Neutrophil (primary cell): ENCODE measurements around the gene AIG1.
"Not testable (repeated sequence)": the region's sequence is repeated elsewhere in the genome, so short reads cannot be mapped to it uniquely, and the experiment has no call there.

Experiments used
- H3K27ac ChIP-seq: fragments of 200-600 bp; sonication (generic); 2 replicates; pipeline ENCODE4 v1.5.1; 2016; ENCODE audit warnings: mild to moderate bottlenecking, moderate library complexity
- H3K27me3 ChIP-seq: fragments of 200-600 bp; sonication (generic); 2 replicates; pipeline ENCODE4 v1.6.0; 2016; ENCODE audit warnings: mild to moderate bottlenecking
- H3K36me3 ChIP-seq: fragments of 200-600 bp; sonication (generic); 2 replicates; pipeline ENCODE4 v1.5.1; 2017
- H3K4me1 ChIP-seq, 2 experiments: fragments of 200-600 bp in 1 of 2; sonication (generic) in 1 of 2; 1 replicate in 1 of 2; 2 replicates in 1 of 2; pipeline versions ENCODE4 v1.5.1 to v1.6.1; 2013 to 2016; ENCODE audit warnings: low read depth in 1 of 2, low read length in 1 of 2, mild to moderate bottlenecking in 1 of 2, moderate library complexity in 1 of 2; ENCODE audit not compliant: control insufficient read depth in 1 of 2, insufficient read depth in 1 of 2
- H3K4me3 ChIP-seq, 2 experiments: fragments of 200-600 bp in 1 of 2; sonication (generic) in 1 of 2; 1 replicate in 1 of 2; 2 replicates in 1 of 2; pipeline ENCODE4 v1.5.1; 2013 to 2016; ENCODE audit warnings: low read depth in 1 of 2, low read length in 1 of 2, mild to moderate bottlenecking in 1 of 2, moderate library complexity in 1 of 2
- H3K9me3 ChIP-seq: fragments of 200-600 bp; sonication (generic); 2 replicates; pipeline ENCODE4 v1.5.1; 2016
- CTCF ChIP-seq: fragments of 200-600 bp; sonication (generic); IDR thresholded peaks from 2 replicates; pipeline ENCODE4 v1.5.1; 2016; ENCODE audit warnings: antibody characterized with exemption

AIG1 gene

DNA sequence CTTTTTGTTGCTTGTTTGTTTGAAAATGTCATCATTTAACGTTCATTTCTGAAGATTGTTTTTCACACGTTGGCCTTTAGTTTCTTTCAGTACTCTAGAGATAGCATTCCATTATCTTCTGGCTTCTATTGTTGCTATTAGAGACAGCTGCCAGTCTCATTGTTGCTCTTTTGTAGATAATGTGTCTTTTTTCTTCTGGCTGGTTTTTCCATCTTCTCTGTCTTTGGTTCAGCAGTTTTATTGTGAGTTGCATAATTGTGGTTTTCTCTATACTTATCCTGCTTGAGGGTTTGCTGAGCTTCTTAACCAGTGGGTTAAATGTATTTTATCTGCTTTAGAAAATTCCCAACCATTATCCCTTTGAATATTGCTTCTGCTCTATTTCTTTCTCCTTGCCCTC, 23.2 kb upstream of the AIG1 start:
- no peaks in the 10 kb centered on the region for H3K36me3 ChIP-seq
- no peaks in the 10 kb centered on the region for H3K9me3 ChIP-seq
- no peaks in the 10 kb centered on the region for H3K27me3 ChIP-seq
- H3K27ac ChIP-seq: no peak overlapping the region
- no peaks in the 10 kb centered on the region for H3K4me1 ChIP-seq
- H3K4me3 ChIP-seq: no peak overlapping the region
- no peak for TF ChIP-seq CTCF

- Histone ChIP-seq H3K4me3 (no peak overlapping the region), H3K9me3 (no peaks in the 10 kb centered on the region), H3K27ac (no peak overlapping the region), H3K4me1 (no peaks in the 10 kb centered on the region), H3K36me3 (no peaks in the 10 kb centered on the region), H3K27me3 (no peaks in the 10 kb centered on the region)
- TF ChIP-seq CTCF: no peak
Observed at GRCh38 chr6:143038833-143039232, 21.9 kb upstream of the AIG1 start.

DNA sequence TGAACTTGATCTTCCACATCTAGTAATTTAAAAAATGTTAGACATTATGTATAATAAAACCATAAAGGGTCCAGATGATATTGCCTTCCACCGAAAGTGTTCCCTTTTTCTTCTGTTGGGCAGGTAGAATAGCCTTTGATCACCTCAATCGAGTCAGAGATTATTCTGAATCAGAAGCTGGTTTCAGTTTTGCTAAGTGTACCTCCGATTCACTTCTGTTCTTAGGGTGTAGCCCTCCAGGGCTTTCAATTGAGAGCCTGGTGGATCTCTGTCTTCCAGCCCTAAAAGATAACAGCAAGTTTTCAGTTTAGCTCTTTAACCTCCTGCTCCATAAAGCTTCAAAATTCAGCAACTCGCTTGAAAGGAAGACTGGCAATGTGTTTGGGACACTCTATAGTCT, 21.1 kb upstream of the AIG1 start:
- Histone ChIP-seq H3K27ac (no peak overlapping the region), H3K27me3 (no peaks in the 10 kb centered on the region), H3K36me3 (no peaks in the 10 kb centered on the region), H3K9me3 (no peaks in the 10 kb centered on the region), H3K4me3 (no peak overlapping the region), H3K4me1 (no peaks in the 10 kb centered on the region)
- TF ChIP-seq CTCF: no peak

DNA sequence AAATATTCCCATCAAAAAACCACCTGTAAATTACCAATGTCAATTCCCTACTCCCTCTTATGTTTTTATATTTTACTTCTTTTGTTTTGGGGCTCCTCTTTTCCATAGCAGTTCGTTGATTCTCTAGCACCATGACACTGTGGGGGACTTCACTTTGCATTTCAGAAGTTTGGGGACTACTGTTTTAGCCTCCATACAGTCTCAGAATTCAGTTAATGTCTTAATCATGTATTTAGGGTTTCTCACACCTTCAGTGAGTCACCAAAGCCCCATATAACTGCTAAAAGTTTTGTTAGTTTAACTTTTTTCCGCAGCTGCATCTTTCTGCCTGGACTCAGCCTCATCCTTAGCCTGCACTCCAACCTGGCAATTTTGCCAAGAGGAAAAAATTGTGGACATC, 20.7 kb upstream of the AIG1 start:
- no peaks in the 10 kb centered on the region for H3K4me1 ChIP-seq
- TF ChIP-seq CTCF: no peak
- no peak overlapping the region for H3K27ac ChIP-seq
- no peak overlapping the region for H3K4me3 ChIP-seq
- H3K36me3 ChIP-seq: no peaks in the 10 kb centered on the region
- no peaks in the 10 kb centered on the region for H3K9me3 ChIP-seq
- no peaks in the 10 kb centered on the region for H3K27me3 ChIP-seq

DNA sequence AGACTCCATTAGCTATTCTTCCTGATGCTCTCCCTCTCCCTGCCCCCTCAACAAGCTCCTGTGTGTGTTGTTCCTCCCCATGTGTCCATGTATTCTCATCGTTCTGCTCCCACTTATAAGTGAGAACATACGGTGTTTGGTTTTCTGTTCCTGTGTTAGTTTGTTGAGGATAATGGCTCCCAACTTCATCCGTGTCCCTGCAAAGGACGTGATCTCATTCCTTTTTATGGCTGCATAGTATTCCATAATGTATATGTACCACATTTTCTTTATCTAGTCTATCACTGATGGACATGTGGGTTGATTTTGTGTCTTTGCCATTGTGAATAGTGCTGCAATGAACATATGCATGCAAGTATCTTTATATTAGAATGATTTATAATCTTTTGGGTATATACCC, 16.3 kb upstream of the AIG1 start:
- not testable (repeated sequence) for H3K27me3 ChIP-seq, H3K4me3 ChIP-seq, H3K9me3 ChIP-seq, H3K27ac ChIP-seq, H3K4me1 ChIP-seq, H3K36me3 ChIP-seq

DNA sequence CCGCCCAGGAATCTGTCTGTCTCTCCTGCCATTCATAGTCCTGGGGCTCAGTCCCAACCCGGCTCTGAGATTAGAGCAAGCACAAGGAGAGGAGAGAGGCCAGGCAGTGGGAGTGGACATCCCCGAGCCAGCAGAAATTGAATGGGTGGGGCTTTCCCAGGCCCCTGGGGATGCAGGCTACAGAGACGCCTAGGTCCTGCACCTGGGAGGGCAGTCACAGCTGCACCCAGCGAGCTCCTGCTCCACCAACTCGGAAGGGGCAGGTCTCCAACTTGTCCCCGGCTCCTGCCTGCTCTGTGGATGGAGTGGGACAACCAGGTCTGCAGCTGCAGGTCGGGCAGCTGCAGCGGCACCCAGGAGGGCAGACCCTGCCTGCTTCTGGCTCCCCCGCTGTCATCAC, 11.1 kb upstream of the AIG1 start:
- H3K4me3 ChIP-seq: no peak overlapping the region
- no peak for TF ChIP-seq CTCF

More for the DNA sequence above, 11.1 kb upstream of the AIG1 start:
- H3K27ac ChIP-seq: no peak overlapping the region
- H3K9me3 ChIP-seq: no peaks in the 10 kb centered on the region
- no peaks in the 10 kb centered on the region for H3K36me3 ChIP-seq
- H3K4me1 ChIP-seq: no peaks in the 10 kb centered on the region
- no peaks in the 10 kb centered on the region for H3K27me3 ChIP-seq
